ENCODE measurements around the gene AGFG2. TPM values are rescaled to one million over a fixed set of nuclear protein-coding genes. Genes with fewer than 3 reads are reported as not detected.

The AGFG2 gene
- total RNA-seq, 1 donor = 9.4 TPM

DNA sequence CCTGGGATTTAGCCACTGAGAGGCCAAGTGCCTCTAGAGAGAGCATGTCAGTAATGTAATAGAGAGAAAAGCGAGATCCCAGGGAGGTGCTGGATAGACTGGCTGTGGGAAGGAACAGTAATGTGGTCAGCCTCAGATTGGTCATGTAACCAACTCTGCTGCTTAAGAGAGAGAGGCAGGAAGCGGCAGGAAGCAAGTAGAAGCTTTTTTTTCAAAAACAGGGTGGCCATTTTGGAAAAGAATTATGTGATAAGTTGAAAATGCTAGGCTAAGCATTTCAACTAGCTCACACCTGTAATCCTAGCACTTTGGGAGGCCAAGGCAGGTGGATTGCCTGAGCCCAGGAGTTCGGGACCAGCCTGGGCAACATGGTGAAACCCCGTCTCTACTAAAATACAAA is 59.4 kb downstream of the AGFG2 start:
- Histone ChIP-seq H3K27ac (ENCODE audit: low read depth, low read length) (no peak overlapping the region), H3K79me2 (ENCODE audit: insufficient read depth, low read length) (peaks cover 11% of the 10 kb centered on the region), H2AFZ (ENCODE audit: low read length) (peak overlapping the region; percentile 84), H3K4me2 (ENCODE audit: insufficient read depth, low read length) (no peak overlapping the region), H3K36me3 (ENCODE audit: insufficient read depth, low read length) (no peaks in the 10 kb centered on the region), H3K9me3 (ENCODE audit: low read depth, low read length) (no peaks in the 10 kb centered on the region), H3K4me1 (ENCODE audit: insufficient read depth, low read length) (peaks cover 27% of the 10 kb centered on the region), H3K27me3 (ENCODE audit: insufficient read depth, low read length) (no peaks in the 10 kb centered on the region), H4K20me1 (ENCODE audit: insufficient read depth, low read length) (no peaks in the 10 kb centered on the region), H3K4me3 (ENCODE audit: insufficient read depth, low read length) (no peak overlapping the region)
- TF ChIP-seq, protein P1, sequence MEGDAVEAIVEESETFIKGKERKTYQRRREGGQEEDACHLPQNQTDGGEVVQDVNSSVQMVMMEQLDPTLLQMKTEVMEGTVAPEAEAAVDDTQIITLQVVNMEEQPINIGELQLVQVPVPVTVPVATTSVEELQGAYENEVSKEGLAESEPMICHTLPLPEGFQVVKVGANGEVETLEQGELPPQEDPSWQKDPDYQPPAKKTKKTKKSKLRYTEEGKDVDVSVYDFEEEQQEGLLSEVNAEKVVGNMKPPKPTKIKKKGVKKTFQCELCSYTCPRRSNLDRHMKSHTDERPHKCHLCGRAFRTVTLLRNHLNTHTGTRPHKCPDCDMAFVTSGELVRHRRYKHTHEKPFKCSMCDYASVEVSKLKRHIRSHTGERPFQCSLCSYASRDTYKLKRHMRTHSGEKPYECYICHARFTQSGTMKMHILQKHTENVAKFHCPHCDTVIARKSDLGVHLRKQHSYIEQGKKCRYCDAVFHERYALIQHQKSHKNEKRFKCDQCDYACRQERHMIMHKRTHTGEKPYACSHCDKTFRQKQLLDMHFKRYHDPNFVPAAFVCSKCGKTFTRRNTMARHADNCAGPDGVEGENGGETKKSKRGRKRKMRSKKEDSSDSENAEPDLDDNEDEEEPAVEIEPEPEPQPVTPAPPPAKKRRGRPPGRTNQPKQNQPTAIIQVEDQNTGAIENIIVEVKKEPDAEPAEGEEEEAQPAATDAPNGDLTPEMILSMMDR (IDR thresholded peaks at IDR 0.05; ENCODE audit: extremely low read depth, low read depth, low read length) = no peak
- peak; percentile 90 for DNase-seq (ENCODE audit: insufficient read length, low spot score, missing footprints)

DNA sequence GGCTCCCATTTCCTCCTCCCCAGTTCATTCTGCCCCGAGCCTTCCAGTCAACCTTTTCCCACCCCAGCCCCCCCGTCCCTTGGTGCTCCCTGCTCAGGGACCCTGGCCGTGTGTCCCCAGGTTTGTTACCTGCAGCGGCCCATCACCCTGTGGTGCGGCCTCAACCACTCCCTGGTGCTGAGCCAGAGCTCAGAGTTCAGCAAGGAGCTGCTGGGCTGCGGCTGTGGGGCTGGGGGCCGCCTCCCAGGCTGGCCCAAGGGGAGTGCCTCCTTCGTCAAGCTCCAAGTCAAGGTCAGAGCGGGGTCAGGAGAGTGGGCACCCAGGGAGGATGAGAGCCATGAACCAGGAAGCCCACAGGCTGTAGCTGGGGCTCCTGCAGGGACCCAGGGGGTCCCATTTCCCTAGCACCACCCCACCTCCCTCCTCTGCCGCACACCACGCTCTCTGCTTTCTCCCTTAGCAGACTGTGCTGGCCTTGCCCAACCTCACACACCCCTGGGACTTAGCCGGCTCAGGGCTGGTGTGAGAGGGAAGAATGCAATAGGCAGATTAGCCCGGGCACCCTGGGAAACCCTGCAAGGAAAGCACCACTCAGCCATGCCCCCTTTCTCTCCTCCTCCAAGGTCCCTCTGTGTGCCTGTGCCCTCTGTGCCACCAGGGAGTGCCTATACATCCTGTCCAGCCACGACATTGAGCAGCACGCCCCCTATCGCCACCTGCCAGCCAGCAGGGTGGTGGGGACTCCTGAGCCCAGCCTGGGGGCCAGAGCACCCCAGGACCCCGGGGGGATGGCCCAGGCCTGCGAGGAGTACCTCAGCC is 61.1 kb downstream of the AGFG2 start:
- Histone ChIP-seq H3K36me3 (ENCODE audit: insufficient read depth, low read length) (peaks cover 2% of the 10 kb centered on the region), H3K27ac (ENCODE audit: low read depth, low read length) (no peak overlapping the region), H2AFZ (ENCODE audit: low read length) (no peak overlapping the region), H3K79me2 (ENCODE audit: insufficient read depth, low read length) (peaks cover 11% of the 10 kb centered on the region), H4K20me1 (ENCODE audit: insufficient read depth, low read length) (no peaks in the 10 kb centered on the region), H3K9me3 (ENCODE audit: low read depth, low read length) (no peaks in the 10 kb centered on the region), H3K27me3 (ENCODE audit: insufficient read depth, low read length) (no peaks in the 10 kb centered on the region), H3K4me1 (ENCODE audit: insufficient read depth, low read length) (peaks cover 32% of the 10 kb centered on the region), H3K4me2 (ENCODE audit: insufficient read depth, low read length) (no peak overlapping the region), H3K4me3 (ENCODE audit: insufficient read depth, low read length) (no peak overlapping the region)
- peak; percentile 82 for DNase-seq (ENCODE audit: insufficient read length, low spot score, missing footprints)
- TF ChIP-seq, protein P1 (IDR thresholded peaks at IDR 0.05; ENCODE audit: extremely low read depth, low read depth, low read length) = peak; percentile 7

DNA sequence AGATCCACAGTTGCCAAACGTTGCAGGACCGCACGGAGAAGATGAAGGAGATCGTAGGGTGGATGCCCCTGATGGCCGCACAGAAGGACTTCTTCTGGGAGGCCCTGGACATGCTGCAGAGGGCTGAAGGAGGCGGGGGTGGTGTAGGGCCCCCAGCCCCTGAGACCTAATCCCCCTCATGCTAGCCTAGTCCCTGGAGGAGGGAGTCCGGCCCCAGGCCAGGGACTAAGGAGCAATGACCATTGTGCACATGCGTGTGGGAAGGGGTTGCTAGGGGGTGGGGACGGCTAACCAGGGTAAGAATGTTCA is 61.7 kb downstream of the AGFG2 start:
- no peaks in the 10 kb centered on the region for H4K20me1 ChIP-seq (ENCODE audit: insufficient read depth, low read length)
- no peaks in the 10 kb centered on the region for H3K27me3 ChIP-seq (ENCODE audit: insufficient read depth, low read length)
- no peak overlapping the region for H2AFZ ChIP-seq (ENCODE audit: low read length)
- H3K36me3 ChIP-seq (ENCODE audit: insufficient read depth, low read length) = peaks cover 6% of the 10 kb centered on the region
- TF ChIP-seq, protein P1 (IDR thresholded peaks at IDR 0.05; ENCODE audit: extremely low read depth, low read depth, low read length) = no peak
- DNase-seq (ENCODE audit: insufficient read length, low spot score, missing footprints) = peak; percentile 34
- no peak overlapping the region for H3K4me2 ChIP-seq (ENCODE audit: insufficient read depth, low read length)
- no peak overlapping the region for H3K4me3 ChIP-seq (ENCODE audit: insufficient read depth, low read length)
- H3K9me3 ChIP-seq (ENCODE audit: low read depth, low read length) = no peaks in the 10 kb centered on the region
- H3K79me2 ChIP-seq (ENCODE audit: insufficient read depth, low read length) = peaks cover 11% of the 10 kb centered on the region
- H3K4me1 ChIP-seq (ENCODE audit: insufficient read depth, low read length) = peaks cover 32% of the 10 kb centered on the region
- no peak overlapping the region for H3K27ac ChIP-seq (ENCODE audit: low read depth, low read length)

DNA sequence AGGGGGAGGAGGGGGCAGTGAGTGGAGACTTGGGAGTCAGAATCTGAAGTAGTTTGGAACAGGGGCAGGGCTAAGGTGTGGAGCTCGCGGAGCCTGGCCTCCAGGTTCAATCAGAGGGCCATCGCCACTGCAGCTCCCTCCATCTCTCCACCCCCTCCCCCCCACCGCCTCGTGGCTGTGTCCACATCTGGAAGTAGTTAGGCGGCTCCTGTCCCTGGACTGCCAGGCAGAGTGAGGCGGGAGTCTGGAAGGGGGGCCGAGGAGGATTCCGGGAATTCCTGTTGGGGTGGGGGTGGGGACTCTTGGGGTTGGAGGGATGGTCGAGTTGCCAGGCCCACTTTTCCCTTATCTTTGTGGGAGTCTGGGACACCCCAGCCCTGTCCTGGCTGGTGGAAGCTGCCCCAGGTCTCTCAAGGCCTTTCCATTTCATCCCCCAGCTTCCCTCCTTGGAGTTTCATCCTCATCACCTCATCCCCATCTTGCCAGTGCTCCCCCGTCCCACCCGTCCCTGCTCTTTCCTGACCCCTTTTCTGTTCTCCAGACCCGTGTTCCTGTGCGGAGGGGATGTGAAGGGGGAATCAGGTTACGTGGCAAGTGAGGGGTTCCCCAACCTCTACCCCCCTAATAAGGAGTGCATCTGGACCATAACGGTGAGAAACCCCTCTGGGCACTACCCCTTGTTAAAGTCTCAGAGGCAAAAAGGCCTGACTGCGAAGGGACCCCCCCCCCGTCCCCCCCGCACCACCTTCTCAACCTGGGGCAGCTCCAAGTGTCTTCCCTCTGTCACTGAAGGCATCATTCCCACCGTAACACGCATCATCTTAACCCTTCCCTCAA is 64.1 kb downstream of the AGFG2 start:
- Histone ChIP-seq H3K4me2 (ENCODE audit: insufficient read depth, low read length) (peak overlapping the region; percentile 96), H3K27me3 (ENCODE audit: insufficient read depth, low read length) (no peaks in the 10 kb centered on the region), H2AFZ (ENCODE audit: low read length) (peak overlapping the region; percentile 74), H3K36me3 (ENCODE audit: insufficient read depth, low read length) (peaks cover 25% of the 10 kb centered on the region), H3K9me3 (ENCODE audit: low read depth, low read length) (no peaks in the 10 kb centered on the region), H3K4me3 (ENCODE audit: insufficient read depth, low read length) (peak overlapping the region; percentile 86), H4K20me1 (ENCODE audit: insufficient read depth, low read length) (peaks cover 5% of the 10 kb centered on the region), H3K79me2 (ENCODE audit: insufficient read depth, low read length) (peaks cover 11% of the 10 kb centered on the region), H3K27ac (ENCODE audit: low read depth, low read length) (peak overlapping the region; percentile 73), H3K4me1 (ENCODE audit: insufficient read depth, low read length) (peaks cover 32% of the 10 kb centered on the region)
- peak; percentile 98 for DNase-seq (ENCODE audit: insufficient read length, low spot score, missing footprints)
- TF ChIP-seq, protein P1 (IDR thresholded peaks at IDR 0.05; ENCODE audit: extremely low read depth, low read depth, low read length) = no peak
